Measurements from ENCODE around the gene AP1B1.

- TF ChIP-seq, protein P1, sequence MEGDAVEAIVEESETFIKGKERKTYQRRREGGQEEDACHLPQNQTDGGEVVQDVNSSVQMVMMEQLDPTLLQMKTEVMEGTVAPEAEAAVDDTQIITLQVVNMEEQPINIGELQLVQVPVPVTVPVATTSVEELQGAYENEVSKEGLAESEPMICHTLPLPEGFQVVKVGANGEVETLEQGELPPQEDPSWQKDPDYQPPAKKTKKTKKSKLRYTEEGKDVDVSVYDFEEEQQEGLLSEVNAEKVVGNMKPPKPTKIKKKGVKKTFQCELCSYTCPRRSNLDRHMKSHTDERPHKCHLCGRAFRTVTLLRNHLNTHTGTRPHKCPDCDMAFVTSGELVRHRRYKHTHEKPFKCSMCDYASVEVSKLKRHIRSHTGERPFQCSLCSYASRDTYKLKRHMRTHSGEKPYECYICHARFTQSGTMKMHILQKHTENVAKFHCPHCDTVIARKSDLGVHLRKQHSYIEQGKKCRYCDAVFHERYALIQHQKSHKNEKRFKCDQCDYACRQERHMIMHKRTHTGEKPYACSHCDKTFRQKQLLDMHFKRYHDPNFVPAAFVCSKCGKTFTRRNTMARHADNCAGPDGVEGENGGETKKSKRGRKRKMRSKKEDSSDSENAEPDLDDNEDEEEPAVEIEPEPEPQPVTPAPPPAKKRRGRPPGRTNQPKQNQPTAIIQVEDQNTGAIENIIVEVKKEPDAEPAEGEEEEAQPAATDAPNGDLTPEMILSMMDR (optimal IDR thresholded peaks at IDR 0.05 in 1 of 3, IDR thresholded peaks at IDR 0.05 in 1 of 3, conservative IDR thresholded peaks at IDR 0.05 in 1 of 3; ENCODE audit: extremely low read depth in 1 of 3, insufficient read depth in 2 of 3, low read length in 3 of 3): no peak
- TF ChIP-seq EZH2 (IDR thresholded peaks at IDR 0.05; ENCODE audit: low read length): no peak
Observed at GRCh38 chr22:29292379-29292778, 96.0 kb downstream of the AP1B1 start.

Data from keratinocyte (primary cell).